Neural progenitor cell (in vitro differentiated cells): ENCODE data around the gene ITPR1. TPM values are rescaled to one million over a fixed set of nuclear protein-coding genes. Genes with fewer than 3 reads are reported as not detected.

ENCODE experiments used
- DNase-seq: peaks from one replicate; pipeline ENCODE4 v3.0.0-alpha.2; 2016; ENCODE audit warnings: low spot score
- H2AFZ ChIP-seq: fragments of 200-600 bp; sonication (generic); replicated peaks from 2 replicates; pipeline ENCODE4 v1.6.1; 2016; ENCODE audit warnings: antibody characterized with exemption
- H3F3A ChIP-seq: fragments of 200-600 bp; sonication (generic); 2 replicates; pipeline ENCODE4 v1.6.1; 2016; ENCODE audit warnings: antibody characterized with exemption, low read depth
- H3K27ac ChIP-seq: fragments of 200-600 bp; sonication (generic); 2 replicates; pipeline ENCODE4 v1.5.1; 2016; ENCODE audit warnings: mild to moderate bottlenecking
- H3K27me3 ChIP-seq: fragments of 200-600 bp; sonication (generic); 2 replicates; pipeline ENCODE4 v1.6.1; 2016; ENCODE audit warnings: mild to moderate bottlenecking, moderate library complexity
- H3K36me3 ChIP-seq: fragments of 200-600 bp; sonication (generic); 2 replicates; pipeline ENCODE4 v1.5.1; 2016
- H3K4me1 ChIP-seq: fragments of 200-600 bp; sonication (generic); 2 replicates; pipeline ENCODE4 v1.6.1; 2016; ENCODE audit warnings: mixed run types
- H3K4me2 ChIP-seq: fragments of 200-600 bp; sonication (generic); 2 replicates; pipeline ENCODE4 v1.6.1; 2016
- H3K4me3 ChIP-seq: fragments of 200-600 bp; sonication (generic); 2 replicates; pipeline ENCODE4 v1.5.1; 2016
- H3K79me2 ChIP-seq: fragments of 200-600 bp; sonication (generic); 2 replicates; pipeline ENCODE4 v1.6.1; 2016; ENCODE audit warnings: low read depth
- H3K9ac ChIP-seq: fragments of 200-600 bp; sonication (generic); 2 replicates; pipeline ENCODE4 v1.6.1; 2016
- H3K9me3 ChIP-seq: fragments of 200-600 bp; sonication (generic); 2 replicates; pipeline ENCODE4 v1.5.1; 2016; ENCODE audit warnings: low read depth
- H4K20me1 ChIP-seq: fragments of 200-600 bp; sonication (generic); 2 replicates; pipeline ENCODE4 v1.6.1; 2016; ENCODE audit warnings: low read depth
- H3K27ac Mint-ChIP-seq: 3 replicates; pipeline ENCODE4 v1.8.0; 2021; ENCODE audit warnings: mixed read lengths
- H3K27me3 Mint-ChIP-seq: 2 replicates; pipeline ENCODE4 v1.8.0; 2022; ENCODE audit warnings: low read depth, mild to moderate bottlenecking, inconsistent platforms, moderate library complexity, mixed read lengths; ENCODE audit not compliant: insufficient read depth
- H3K36me3 Mint-ChIP-seq: 3 replicates; pipeline ENCODE4 v1.8.0; 2021; ENCODE audit warnings: mixed read lengths
- H3K4me1 Mint-ChIP-seq: 3 replicates; pipeline ENCODE4 v1.8.0; 2021; ENCODE audit warnings: mixed read lengths
- H3K4me3 Mint-ChIP-seq: 3 replicates; pipeline ENCODE4 v1.8.0; 2021; ENCODE audit warnings: mild to moderate bottlenecking, moderate library complexity, mixed read lengths
- H3K9me3 Mint-ChIP-seq: 3 replicates; pipeline ENCODE4 v1.8.0; 2020; ENCODE audit warnings: mixed read lengths
- CTCF ChIP-seq: fragments of 200-600 bp; sonication (generic); IDR thresholded peaks from 2 replicates; pipeline ENCODE4 v1.5.1; 2017; ENCODE audit warnings: antibody characterized with exemption, mild to moderate bottlenecking
- EZH2 ChIP-seq: fragments of 200-600 bp; sonication (generic); IDR thresholded peaks from 2 replicates; pipeline ENCODE4 v1.6.1; 2017; ENCODE audit warnings: antibody characterized with exemption, mild to moderate bottlenecking, moderate library complexity
- EZH2phosphoT487 ChIP-seq: fragments of 200-600 bp; sonication (generic); IDR thresholded peaks from 2 replicates; pipeline ENCODE4 v1.6.1; 2017; ENCODE audit warnings: antibody characterized with exemption
- total RNA-seq: library from RNA; depleted of rRNA; stranded (reverse); fragments of >200 nt; gene quantifications from 2 replicates; pipeline ENCODE4 v1.2.3, GENCODE V29; 2015; ENCODE audit warnings: low replicate concordance

ITPR1 gene
- total RNA-seq, 1 donor from 2014 or later = 5.0 TPM

- Histone ChIP-seq H3K9ac (no peak overlapping the region), H3K4me3 (no peak overlapping the region), H3K9me3 (no peaks in the 10 kb centered on the region), H3F3A (no peaks in the 10 kb centered on the region), H4K20me1 (no peaks in the 10 kb centered on the region), H3K79me2 (no peaks in the 10 kb centered on the region), H3K36me3 (no peaks in the 10 kb centered on the region), H3K4me1 (no peaks in the 10 kb centered on the region), H3K27ac (no peak overlapping the region), H3K4me2 (no peak overlapping the region), H3K27me3 (no peaks in the 10 kb centered on the region), H2AFZ (no peak overlapping the region)
- Mint-ChIP-seq H3K9me3 (no peaks in the 10 kb centered on the region), H3K36me3 (no peaks in the 10 kb centered on the region), H3K27me3 (peaks cover 6% of the 10 kb centered on the region), H3K4me1 (no peaks in the 10 kb centered on the region), H3K4me3 (no peak overlapping the region), H3K27ac (no peak overlapping the region)
- no peak for TF ChIP-seq EZH2phosphoT487
- no peak for DNase-seq
Observed at GRCh38 chr3:4837374-4837930, 344.3 kb downstream of the ITPR1 start.

- Mint-ChIP-seq H3K27ac (no peak overlapping the region), H3K36me3 (no peaks in the 10 kb centered on the region), H3K4me1 (no peaks in the 10 kb centered on the region), H3K27me3 (peaks cover 5% of the 10 kb centered on the region), H3K4me3 (no peak overlapping the region), H3K9me3 (no peaks in the 10 kb centered on the region)
- Histone ChIP-seq H3K9me3 (no peaks in the 10 kb centered on the region), H3K4me3 (no peak overlapping the region), H3K79me2 (no peaks in the 10 kb centered on the region), H3K27me3 (no peaks in the 10 kb centered on the region), H3F3A (no peaks in the 10 kb centered on the region), H4K20me1 (no peaks in the 10 kb centered on the region), H3K4me1 (no peaks in the 10 kb centered on the region), H3K4me2 (no peak overlapping the region), H3K9ac (no peak overlapping the region), H3K36me3 (no peaks in the 10 kb centered on the region), H2AFZ (no peak overlapping the region), H3K27ac (no peak overlapping the region)
- TF ChIP-seq EZH2phosphoT487 (no peak), EZH2 (no peak), CTCF (no peak)
- no peak for DNase-seq
Observed at GRCh38 chr3:4838621-4839022, 345.5 kb downstream of the ITPR1 start.

GRCh38 chr3:4839278-4839677 lies 346.1 kb downstream of the ITPR1 start:
- no peak overlapping the region for H3K9ac ChIP-seq
- no peaks in the 10 kb centered on the region for H3K36me3 ChIP-seq
- no peaks in the 10 kb centered on the region for H3K27me3 ChIP-seq
- H3K27me3 Mint-ChIP-seq = peaks cover 2% of the 10 kb centered on the region
- no peak for TF ChIP-seq EZH2
- TF ChIP-seq EZH2phosphoT487 = no peak
- no peak for TF ChIP-seq CTCF
- no peak overlapping the region for H3K27ac ChIP-seq
- no peak overlapping the region for H3K4me2 ChIP-seq
- no peak overlapping the region for H3K4me3 Mint-ChIP-seq
- no peaks in the 10 kb centered on the region for H3F3A ChIP-seq
- H3K4me3 ChIP-seq = no peak overlapping the region
- DNase-seq = no peak
- H2AFZ ChIP-seq = no peak overlapping the region
- H3K79me2 ChIP-seq = no peaks in the 10 kb centered on the region
- no peaks in the 10 kb centered on the region for H3K4me1 ChIP-seq
- H3K9me3 ChIP-seq = no peaks in the 10 kb centered on the region
- H4K20me1 ChIP-seq = no peaks in the 10 kb centered on the region
- no peak overlapping the region for H3K27ac Mint-ChIP-seq
- no peaks in the 10 kb centered on the region for H3K9me3 Mint-ChIP-seq
- H3K36me3 Mint-ChIP-seq = no peaks in the 10 kb centered on the region
- no peaks in the 10 kb centered on the region for H3K4me1 Mint-ChIP-seq

- H3K27me3 Mint-ChIP-seq = peaks cover 2% of the 10 kb centered on the region
- H3K27ac ChIP-seq = no peak overlapping the region
- H4K20me1 ChIP-seq = no peaks in the 10 kb centered on the region
- H3K9me3 Mint-ChIP-seq = no peaks in the 10 kb centered on the region
- H3F3A ChIP-seq = no peaks in the 10 kb centered on the region
- no peak overlapping the region for H3K9ac ChIP-seq
- H3K4me2 ChIP-seq = no peak overlapping the region
- no peaks in the 10 kb centered on the region for H3K36me3 Mint-ChIP-seq
- H3K4me1 ChIP-seq = no peaks in the 10 kb centered on the region
- H3K4me1 Mint-ChIP-seq = no peaks in the 10 kb centered on the region
- no peaks in the 10 kb centered on the region for H3K9me3 ChIP-seq
- no peak overlapping the region for H2AFZ ChIP-seq
- H3K79me2 ChIP-seq = no peaks in the 10 kb centered on the region
- no peaks in the 10 kb centered on the region for H3K27me3 ChIP-seq
- no peaks in the 10 kb centered on the region for H3K36me3 ChIP-seq
- H3K27ac Mint-ChIP-seq = no peak overlapping the region
- no peak for DNase-seq
- no peak overlapping the region for H3K4me3 ChIP-seq
- H3K4me3 Mint-ChIP-seq = no peak overlapping the region
- TF ChIP-seq EZH2 = no peak
- TF ChIP-seq CTCF = no peak
- TF ChIP-seq EZH2phosphoT487 = no peak
Observed at GRCh38 chr3:4841225-4841624, 348.1 kb downstream of the ITPR1 start.
